HG03064 (cell line): ENCODE results near the gene FBXO31.

ENCODE experiments used
- ATAC-seq: cut with Tn5 transposase; IDR thresholded peaks from one replicate; pipeline ENCODE4 v1.9.1; 2021; ENCODE audit warnings: low read depth; ENCODE audit not compliant: unreplicated experiment

FBXO31 gene

GRCh38 chr16:87316923-87317749 lies 66.4 kb downstream of the FBXO31 start, which contains the start of gene C16orf95:
TSS of gene C16orf95 (minus strand) at chr16:87317392. CDS start at chr16:87317242, 150 bp downstream.
- ATAC-seq, result peak; percentile 88

DNA sequence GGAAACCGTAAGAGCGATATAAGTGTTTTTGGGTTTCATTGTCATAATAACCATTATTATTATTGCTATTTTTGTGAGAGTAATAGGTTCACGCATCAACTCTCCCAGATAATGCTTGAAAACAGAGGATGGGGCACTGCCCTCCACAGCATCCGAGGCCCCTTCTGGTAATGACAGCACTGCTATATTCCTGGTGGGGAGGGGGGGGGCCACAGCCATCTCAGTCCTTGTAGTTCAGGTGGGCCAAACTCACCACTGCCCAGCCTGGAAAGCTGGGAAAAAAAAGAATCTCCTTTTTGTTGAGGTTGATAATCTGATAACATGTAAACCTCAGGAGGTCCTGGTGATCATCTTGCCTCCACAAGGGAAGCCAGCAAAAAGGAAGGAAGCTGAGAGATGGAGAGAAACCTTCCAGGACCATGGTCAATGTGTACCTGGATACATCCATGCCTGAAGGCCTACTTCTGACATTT lies 67.1 kb downstream of the FBXO31 start:
- no peak for ATAC-seq

DNA sequence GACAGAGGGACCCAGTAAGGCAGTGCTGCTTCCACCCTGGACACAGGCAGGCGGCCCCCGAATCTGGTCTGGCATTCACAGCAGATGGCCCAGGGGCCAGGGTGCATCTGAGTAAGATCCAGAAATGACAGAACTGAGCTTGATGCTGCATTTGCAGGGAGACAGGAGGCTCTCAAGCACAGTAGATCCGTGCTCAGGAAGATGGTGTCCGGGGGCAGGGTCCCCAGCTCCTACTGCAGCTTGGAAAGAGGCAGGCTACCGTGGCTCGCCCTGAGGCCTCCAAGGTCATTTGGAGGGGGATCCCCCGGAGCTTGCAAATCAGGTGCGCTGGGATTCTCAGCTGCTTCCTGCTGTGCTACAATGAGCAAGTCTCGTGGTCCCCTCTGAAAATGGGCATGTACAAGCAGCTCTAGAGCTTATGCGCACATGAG lies 68.6 kb downstream of the FBXO31 start:
- no peak for ATAC-seq

GRCh38 chr16:87312008-87312407 lies 71.6 kb downstream of the FBXO31 start:
- ATAC-seq, result no peak

- no peak for ATAC-seq
These were observed 72.2 kb downstream of the FBXO31 start for GRCh38 chr16:87311387-87311786.

- ATAC-seq, result no peak
These were observed 73.0 kb downstream of the FBXO31 start for GRCh38 chr16:87310610-87311009.

DNA sequence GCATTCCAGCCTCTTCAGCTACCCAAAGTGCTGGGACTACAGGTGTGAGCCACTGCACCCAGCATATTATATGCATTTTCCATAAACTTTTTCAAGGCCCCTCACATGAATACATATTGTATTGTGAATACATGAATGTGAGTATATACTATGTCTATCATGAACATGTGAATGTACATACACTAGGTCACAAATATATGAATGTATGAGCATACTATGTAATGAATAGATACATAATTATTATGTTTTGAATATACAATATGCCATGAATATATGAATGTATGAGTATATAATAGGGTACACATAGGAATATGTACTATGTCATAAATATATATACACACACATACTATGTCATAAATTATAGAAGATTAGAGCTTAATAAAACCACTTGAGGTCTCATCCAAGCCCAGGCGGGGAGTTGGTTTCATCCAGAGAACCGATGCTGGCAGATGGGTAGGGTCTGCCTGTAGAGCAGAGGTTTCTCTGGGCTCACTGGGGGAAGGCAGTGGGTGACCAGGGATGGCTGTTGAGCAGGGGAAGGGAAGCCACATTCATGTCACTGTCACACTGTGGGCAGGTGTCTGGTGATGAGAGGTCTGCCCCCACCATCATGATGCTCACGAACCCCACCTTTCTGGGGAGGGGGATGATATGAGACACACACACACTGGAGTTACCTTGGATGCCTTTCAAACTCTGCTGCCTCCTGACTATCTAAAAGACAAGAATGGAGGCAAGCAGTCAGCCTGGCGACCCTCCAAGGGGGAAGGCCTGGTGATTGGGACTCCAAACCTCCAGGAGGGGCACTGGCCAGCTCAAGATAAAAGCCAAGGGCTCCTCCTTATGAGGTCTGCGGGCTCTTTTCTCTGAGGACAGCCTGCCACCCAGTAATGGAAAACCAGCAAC lies 73.7 kb downstream of the FBXO31 start:
- no peak for ATAC-seq

GRCh38 chr16:87308826-87309225 lies 74.8 kb downstream of the FBXO31 start:
- ATAC-seq, result no peak

- ATAC-seq, result no peak
These were observed 77.1 kb downstream of the FBXO31 start for GRCh38 chr16:87306516-87306915.

- ATAC-seq, result no peak
These were observed 77.8 kb downstream of the FBXO31 start for GRCh38 chr16:87305505-87306391.

GRCh38 chr16:87304951-87305350 lies 78.6 kb downstream of the FBXO31 start:
- ATAC-seq, result no peak

GRCh38 chr16:87303962-87304521 lies 79.5 kb downstream of the FBXO31 start:
- no peak for ATAC-seq

GRCh38 chr16:87303431-87303930 lies 80.1 kb downstream of the FBXO31 start:
- ATAC-seq, result no peak

DNA sequence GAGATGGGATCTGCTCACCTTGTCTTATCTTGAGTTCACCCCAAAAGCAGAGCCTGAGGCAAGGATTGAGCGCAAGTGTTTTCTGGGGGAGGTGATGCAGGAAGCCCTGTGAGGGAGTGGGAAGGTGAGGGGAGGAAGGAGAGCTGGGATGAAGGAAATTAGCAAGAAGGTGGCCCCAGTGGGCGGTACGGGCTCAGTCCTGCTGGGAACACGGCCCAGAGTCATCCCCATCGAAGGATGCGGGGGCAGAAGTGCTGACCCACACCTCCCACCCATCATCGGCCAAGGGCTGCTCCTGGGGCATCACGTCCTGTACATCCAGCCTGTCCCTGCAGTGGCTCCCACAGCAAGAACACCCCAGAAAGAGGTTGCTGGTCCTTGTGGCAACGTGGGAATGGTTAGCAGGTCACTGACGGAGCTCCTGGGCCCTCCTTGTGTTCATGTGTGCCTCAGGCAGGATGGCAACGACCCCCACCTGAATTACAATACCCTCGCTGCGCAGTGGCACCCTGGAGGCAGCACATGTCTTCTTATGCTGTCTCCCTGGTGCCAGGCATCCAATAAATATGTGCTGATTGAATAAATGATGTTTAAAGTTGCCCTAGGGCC lies 84.6 kb downstream of the FBXO31 start:
- ATAC-seq, result no peak

- no peak for ATAC-seq
These were observed 85.5 kb downstream of the FBXO31 start for GRCh38 chr16:87297918-87298631.

DNA sequence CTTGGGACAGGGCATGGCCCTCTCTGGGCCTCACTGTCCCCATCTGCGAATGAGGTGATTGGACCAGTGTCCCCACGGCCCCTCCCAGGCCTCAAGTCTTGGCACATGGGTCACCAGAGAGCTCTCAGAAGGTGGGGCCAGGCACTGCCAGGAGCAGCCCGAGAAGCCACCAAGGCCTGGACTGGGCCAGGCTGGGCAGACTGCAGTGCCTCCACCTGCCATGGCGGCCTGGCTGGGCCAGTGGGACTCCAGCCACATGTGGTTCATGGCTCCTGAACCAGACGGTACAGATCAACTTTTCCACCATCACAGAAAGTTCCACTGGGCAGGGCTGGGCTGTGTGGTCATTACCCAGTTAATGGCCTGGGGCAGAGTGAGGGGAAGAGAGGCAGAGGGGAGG lies 86.2 kb downstream of the FBXO31 start:
- no peak for ATAC-seq

GRCh38 chr16:87295661-87296531 lies 87.7 kb downstream of the FBXO31 start:
- ATAC-seq, result no peak

DNA sequence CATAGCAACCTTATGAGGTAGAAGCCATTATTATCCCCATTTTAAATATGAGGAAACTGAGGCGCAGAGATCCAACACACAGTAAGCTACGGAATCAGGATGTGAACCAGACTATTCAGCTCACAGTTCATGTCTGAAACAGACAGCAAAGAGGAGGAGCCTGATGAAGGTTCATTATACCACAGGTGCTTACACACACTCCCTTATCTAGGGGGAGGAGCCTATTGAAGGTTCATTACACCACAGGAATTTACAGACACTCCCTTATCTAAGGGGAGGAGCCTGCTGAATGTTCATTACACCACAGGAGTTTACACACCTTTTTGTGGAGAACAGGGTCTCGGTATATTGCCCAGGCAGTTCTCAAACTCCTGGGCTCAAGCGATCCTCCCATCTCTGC lies 88.3 kb downstream of the FBXO31 start:
- ATAC-seq, result no peak
